Measurements from ENCODE around the gene PLEK.
"Not testable (repeated sequence)": the region's sequence is repeated elsewhere in the genome, so short reads cannot be mapped to it uniquely, and the experiment has no call there.

The PLEK gene, protein sequence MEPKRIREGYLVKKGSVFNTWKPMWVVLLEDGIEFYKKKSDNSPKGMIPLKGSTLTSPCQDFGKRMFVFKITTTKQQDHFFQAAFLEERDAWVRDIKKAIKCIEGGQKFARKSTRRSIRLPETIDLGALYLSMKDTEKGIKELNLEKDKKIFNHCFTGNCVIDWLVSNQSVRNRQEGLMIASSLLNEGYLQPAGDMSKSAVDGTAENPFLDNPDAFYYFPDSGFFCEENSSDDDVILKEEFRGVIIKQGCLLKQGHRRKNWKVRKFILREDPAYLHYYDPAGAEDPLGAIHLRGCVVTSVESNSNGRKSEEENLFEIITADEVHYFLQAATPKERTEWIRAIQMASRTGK

GRCh38 chr2:68365087-68365486 is at the start of gene PLEK:
TSS of gene PLEK (plus strand) at chr2:68365282. CDS start at chr2:68365352, 70 bp downstream.
- no peak for DNase-seq

DNA sequence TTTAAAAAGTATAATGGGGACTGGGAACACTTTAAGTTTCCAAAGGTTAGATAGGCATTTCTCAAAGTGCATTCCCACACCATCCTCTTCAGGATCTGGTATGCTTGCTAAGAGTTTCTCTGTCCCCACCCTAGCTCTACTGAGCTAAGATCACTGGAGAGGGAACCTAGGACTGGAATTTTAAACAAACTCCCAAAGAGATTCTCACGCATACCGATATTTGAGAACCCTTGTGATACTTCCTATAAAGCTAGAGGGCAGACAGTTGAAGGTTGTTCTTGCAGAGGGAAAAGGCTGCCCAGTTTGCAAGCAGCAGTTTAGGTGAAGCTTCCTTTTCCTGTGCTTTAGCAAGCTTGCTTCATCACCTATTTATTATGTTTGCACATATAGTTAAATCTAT is 49.0 kb upstream of the PLEK start:
- no peak for DNase-seq

GRCh38 chr2:68317971-68318913 is 46.8 kb upstream of the PLEK start:
- no peak for DNase-seq

DNA sequence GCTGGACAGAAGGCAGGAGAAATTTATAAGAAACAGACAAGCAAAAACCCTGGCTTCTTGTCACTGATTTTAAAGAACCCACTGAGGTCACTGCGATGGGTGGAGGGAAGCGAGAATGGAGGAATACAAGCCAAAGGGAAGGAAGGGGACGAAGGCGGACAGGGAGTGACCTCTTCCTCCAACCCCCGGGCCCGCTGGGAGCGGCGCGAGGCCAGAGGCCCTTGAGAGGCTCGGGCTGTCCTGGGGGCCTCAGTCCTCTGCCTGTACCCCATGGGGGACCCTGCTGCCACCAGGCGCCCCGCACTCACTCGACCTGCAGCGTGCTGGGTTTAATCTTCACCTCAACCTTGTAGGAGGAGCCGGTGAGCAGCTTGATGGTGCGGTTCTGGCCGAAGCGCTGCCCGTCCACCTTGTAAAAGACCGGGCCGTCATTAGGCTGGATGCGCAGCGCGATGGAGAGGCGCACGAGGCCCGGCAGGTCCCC is 46.1 kb upstream of the PLEK start:
- DNase-seq, result no peak

DNA sequence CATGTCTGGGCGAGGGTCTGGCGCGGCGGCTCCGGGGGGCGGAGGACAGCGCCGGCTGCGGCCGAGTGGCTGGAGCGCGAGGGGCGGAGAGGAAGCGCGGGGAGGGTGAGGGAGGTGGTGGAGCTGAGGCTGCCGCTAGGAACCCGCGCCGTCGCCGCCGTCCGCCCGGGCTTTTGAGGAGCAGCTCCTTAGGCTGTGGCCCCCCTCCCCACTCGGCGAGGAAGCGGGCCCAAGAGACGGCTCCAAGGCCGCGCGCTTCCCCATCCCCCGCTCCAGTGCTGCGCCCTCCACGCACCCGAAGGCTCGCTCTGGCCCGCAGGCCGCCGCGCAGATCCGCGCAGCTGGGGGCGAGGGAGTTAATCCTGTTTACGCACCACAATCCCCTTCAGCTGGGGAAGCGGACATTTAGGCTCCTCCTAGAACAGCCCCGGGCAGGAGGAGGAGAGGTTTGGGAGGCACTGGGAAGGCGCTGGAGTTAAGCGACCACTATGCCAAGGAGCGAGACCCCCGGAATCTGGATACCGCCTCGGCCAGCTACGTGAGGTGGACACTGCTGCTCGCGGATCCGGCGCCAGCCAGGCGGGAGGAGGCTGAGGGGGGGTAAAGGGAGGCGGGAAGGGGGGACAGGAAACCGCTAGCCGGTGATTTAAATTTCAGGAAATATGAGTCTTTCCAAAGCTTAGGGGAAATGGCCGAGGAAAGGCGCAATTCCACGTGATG is 45.5 kb upstream of the PLEK start, which contains the start of gene CNRIP1:
Gene CNRIP1, minus strand, starts transcription at position 552 of the 720 bp plus-strand sequence. Its CDS starts 549 bp downstream, at position 3.
- no peak for DNase-seq

- no peak for DNase-seq
These were observed 44.9 kb upstream of the PLEK start for GRCh38 chr2:68320118-68320641.

DNA sequence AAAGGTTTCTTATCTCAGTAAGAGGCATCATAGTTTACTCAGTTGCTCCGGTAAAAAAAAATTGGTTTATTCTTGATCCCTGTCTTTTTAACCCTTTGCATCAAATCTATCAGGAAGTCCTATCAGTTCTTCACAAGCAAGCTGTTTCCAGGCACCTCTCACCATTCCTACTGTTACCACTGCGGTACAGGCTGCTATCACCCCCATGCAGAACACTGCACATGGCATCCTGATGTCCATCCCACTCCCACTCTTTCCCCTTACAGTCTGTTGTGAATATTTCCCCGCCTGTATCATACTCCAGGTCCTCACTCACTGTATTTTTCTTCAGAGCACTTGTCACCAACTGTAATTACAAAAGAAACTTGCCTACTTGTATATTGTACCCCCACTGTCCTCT is 40.0 kb upstream of the PLEK start:
- DNase-seq, result no peak

DNA sequence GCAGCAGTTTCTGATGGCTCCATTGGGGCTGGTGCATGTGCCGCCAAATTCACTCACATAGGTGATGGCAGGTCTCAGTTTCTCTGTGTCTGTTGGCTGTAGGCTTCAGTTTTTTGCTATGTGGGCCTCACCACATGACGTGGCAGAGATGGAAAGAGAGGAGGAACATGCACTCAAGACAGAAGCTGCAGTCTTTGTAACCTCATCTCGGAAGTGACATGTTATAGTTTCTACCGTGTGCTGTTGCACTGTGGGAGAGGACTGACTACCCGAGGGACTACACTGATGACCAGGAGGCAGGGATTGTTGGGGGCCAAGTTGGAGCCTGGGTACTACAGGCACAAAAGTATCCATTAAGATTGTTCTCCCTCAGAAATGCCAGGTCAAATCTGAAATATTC is 36.2 kb upstream of the PLEK start:
- DNase-seq, result no peak

DNA sequence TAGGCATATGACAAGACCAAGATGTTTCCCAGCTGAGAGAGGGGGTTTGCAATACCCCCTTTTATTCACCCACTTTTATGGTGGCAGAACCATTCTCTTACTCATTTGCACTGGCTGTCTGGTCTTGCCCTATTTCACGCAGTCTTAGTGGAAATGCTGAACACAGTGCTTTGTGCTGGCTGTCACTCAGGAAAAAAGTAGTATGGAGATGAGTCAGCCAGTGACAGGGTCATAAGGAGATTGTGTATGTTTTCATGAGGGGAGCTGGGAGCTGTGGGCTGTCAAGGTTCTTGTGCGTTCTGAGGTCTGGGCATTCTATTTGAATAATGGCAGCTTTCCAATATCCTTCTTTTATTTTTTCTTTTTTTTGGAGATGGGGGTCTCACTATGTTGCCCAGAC is 34.4 kb upstream of the PLEK start:
- DNase-seq, result no peak

GRCh38 chr2:68333009-68333408 is 32.1 kb upstream of the PLEK start:
- DNase-seq, result no peak

DNA sequence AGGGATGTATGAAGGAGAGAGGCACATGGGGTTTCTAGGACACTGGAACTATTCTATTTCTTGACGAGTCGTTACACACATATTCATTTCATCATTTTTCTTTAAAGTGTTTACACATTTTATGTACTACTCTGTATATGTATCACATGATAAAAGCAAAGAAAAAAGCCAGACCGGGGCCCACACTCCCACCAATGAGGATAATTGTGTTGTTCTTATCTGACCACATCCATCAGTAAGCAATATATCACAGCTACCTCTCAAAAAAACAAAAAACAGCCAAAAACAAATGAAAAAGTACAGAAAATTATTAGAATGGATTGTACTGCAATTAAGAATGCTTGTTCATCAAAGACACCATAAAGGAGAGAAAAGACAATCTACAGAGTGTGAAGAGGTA is 31.2 kb upstream of the PLEK start:
- no peak for DNase-seq

DNA sequence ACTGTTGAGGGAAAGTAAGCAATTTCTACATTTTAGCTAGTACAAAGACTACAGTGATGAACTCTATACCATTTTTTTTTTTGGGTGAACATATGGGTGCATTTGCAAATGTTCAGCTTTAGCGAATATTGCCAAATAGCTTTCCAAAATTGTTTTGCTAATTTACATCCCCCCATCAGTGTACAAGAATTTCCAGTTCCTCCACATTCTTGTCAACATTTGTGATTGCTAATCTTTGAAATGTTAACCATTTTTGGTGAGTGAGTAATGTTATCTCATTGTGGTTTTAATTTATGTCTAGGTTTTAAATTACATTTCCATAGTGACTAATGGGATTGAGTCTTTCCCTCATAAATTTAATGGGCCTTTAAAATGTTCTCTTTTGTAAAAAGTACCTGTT is 28.9 kb upstream of the PLEK start:
- DNase-seq, result no peak

DNA sequence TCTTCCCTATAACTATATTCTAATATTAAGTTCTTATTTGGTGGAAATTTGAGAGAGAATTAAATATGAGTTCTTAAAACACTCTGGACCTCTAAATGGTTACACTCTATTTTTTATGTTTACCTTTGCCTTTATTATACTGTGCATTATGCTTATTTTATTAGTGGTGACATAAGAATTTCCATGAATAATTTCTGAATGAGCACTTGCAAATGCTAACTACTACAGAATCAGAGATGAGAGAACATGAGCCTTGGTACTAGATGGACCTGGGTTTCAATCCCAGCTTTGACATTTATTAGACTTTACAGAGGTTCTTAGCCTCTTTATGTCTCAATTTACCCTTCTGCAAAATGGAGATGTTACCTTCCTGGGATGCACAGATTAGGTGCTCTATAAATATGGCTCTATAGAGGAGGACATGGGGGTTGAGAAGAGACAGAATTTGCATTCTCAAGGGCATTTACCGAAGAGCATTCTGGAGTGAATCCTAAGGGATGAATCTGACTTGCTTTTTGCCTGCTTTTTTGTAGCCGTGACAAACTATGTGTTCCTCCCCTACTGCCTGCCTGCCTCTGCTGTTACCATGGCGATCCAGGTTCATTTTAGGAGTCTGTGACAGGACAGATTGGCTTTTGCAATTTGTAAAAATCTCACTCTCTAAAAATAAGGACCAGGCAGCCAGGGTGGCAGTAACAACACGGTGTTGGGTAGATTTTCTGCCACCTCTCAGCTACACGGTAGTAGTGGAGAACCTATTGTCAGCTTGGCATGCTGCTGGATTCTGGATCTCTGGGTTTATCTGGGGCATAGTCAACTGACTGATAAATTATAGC is 24.6 kb upstream of the PLEK start:
- DNase-seq, result no peak

- no peak for DNase-seq
These were observed 24.1 kb upstream of the PLEK start for GRCh38 chr2:68341062-68341329.

DNA sequence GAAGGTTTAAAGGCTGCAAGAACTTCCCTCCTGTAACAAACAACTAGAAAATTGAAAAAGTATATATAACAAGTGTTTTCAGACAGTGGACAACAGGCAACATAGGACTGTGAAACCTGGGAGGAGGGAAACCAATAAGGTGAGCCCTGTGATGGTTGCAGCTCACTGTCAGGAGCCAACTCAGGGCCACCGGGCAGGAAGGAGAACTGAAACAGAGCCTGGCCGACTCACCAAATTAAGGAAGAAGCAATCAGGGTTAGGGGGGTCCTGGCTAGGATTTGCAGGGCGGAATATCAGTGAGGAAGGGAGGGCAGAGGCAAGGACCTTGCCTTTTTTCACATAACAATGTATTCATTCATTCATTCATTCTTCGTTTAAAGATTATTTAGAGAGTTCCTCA is 23.5 kb upstream of the PLEK start:
- no peak for DNase-seq

GRCh38 chr2:68342470-68342869 is 22.6 kb upstream of the PLEK start:
- DNase-seq, result no peak

DNA sequence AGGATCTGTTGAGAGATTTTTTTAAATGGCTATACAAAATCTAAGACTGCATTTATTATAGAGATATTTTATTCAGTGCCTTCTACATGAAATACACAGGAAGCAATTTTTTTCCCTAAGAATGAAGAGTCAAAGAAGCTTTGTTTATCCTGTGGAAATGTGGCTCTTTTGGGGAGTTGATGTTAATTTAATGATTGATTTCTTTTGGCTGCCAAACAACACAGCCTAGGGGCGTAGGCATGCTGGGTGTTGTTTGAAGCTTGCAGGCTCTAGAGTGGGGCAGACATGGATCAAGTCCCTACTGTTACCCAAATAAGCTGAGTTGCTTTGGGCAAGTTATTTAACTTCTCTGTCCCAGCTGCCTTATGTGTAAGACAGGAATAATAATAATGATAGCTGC is 21.1 kb upstream of the PLEK start:
- no peak for DNase-seq

- DNase-seq, result no peak
These were observed 19.8 kb upstream of the PLEK start for GRCh38 chr2:68345129-68345875.

- not testable (repeated sequence) for DNase-seq
These were observed 16.0 kb upstream of the PLEK start for GRCh38 chr2:68349091-68349490.

- DNase-seq, result no peak
These were observed 13.1 kb upstream of the PLEK start for GRCh38 chr2:68351997-68352396.

DNA sequence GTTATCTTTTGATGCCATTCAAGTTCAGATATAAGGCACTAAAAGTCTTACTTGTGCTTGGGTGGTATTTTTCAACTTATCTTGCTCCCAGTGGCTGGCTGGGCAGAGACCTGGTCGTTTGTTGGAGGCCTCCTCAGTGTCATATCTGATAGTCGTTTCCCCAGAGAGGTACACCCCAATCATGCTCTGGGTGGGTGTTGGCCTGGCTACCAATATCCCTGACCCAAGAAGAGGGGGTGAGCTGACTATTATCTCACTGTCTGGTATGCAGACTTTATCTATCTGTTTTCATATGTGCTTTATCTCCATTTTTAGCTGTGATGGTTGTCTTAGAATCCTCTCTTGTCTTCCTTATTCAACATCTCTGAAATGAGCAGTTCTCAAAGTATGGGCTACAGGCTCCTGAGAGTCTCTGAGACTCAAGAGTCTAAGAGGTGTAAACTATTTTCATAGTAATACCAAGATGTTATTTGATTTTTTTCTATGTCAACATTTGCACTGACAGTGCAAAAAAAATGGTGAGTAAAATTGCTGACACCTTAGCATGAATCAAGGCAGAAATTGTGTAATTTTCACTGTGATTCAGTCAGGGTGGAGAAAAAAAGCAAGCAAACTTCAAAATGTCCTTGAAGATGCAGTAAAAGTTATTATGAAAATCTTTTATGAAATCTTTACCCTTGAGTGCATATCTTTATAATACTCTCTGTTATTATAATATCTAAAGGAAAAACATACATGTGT is 12.3 kb upstream of the PLEK start:
- no peak for DNase-seq

Measured in activated naive CD4-positive, alpha-beta T cell (primary cell).